HG02642 (cell line): ENCODE data around the gene PRMT7.

ENCODE experiments used
- ATAC-seq: cut with Tn5 transposase; IDR thresholded peaks from one replicate; pipeline ENCODE4 v1.9.1; 2021; ENCODE audit warnings: mild to moderate bottlenecking; ENCODE audit not compliant: unreplicated experiment, poor library complexity

Gene PRMT7

GRCh38 chr16:68387301-68387700 is 76.5 kb downstream of the PRMT7 start:
- ATAC-seq = no peak

- ATAC-seq = no peak
Observed at GRCh38 chr16:68388124-68388523, 77.3 kb downstream of the PRMT7 start.

- no peak for ATAC-seq
Observed at GRCh38 chr16:68389006-68389405, 78.2 kb downstream of the PRMT7 start.

GRCh38 chr16:68389750-68390371 is 79.0 kb downstream of the PRMT7 start:
- no peak for ATAC-seq

- no peak for ATAC-seq
Observed at GRCh38 chr16:68393333-68393732, 82.5 kb downstream of the PRMT7 start.

GRCh38 chr16:68395167-68395786 is 84.5 kb downstream of the PRMT7 start:
- ATAC-seq = no peak

GRCh38 chr16:68395815-68396214 is 85.0 kb downstream of the PRMT7 start:
- no peak for ATAC-seq

GRCh38 chr16:68396481-68396880 is 85.7 kb downstream of the PRMT7 start:
- no peak for ATAC-seq

GRCh38 chr16:68397710-68398201 is 86.9 kb downstream of the PRMT7 start:
- no peak for ATAC-seq

GRCh38 chr16:68399456-68399855 is 88.6 kb downstream of the PRMT7 start:
- ATAC-seq = no peak

GRCh38 chr16:68400083-68400923 is 89.5 kb downstream of the PRMT7 start:
- no peak for ATAC-seq

- no peak for ATAC-seq
Observed at GRCh38 chr16:68400924-68401460, 90.2 kb downstream of the PRMT7 start.

GRCh38 chr16:68401871-68402747 is 91.3 kb downstream of the PRMT7 start:
- ATAC-seq = no peak

GRCh38 chr16:68402748-68403040 is 91.9 kb downstream of the PRMT7 start:
- no peak for ATAC-seq

- no peak for ATAC-seq
Observed at GRCh38 chr16:68403177-68403576, 92.4 kb downstream of the PRMT7 start.

GRCh38 chr16:68403704-68404103 is 92.9 kb downstream of the PRMT7 start:
- no peak for ATAC-seq

GRCh38 chr16:68404736-68405345 is 94.0 kb downstream of the PRMT7 start:
- no peak for ATAC-seq

GRCh38 chr16:68406458-68407152 is 95.8 kb downstream of the PRMT7 start:
- no peak for ATAC-seq
